ENCODE measurements around the gene ASIC2. TPM values are rescaled to one million over a fixed set of nuclear protein-coding genes. Genes with fewer than 3 reads are reported as not detected.
A peak's percentile ranks its signal among the peaks of the same experiment; 100 is the strongest.

Gene ASIC2
- total RNA-seq, 1 experiment from 2014 or later = 0.74 TPM

DNA sequence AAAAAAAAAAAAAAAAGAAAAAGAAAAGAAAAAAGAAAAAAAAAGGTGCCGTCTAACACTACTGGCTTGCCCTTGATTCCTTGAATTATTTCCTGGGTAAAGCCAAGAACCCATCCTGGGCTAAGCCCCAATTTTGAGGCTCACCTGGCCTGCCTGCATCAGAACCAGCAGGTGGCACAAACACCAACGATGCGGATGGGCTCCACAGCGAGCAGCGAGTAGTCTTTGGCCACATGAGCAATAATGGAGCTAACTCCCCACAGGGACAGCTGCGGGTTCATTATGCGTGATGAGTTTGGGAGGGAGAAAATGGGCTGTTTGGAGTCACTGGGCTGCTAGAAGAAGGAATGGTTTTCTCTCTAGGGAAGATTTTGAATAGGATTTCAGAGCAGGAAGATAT lies 91.1 kb downstream of the ASIC2 start:
- H3K9ac ChIP-seq (ENCODE audit: extremely low read depth, insufficient read length, low read length) = no peak overlapping the region
- no peak overlapping the region for H3K23ac ChIP-seq (ENCODE audit: insufficient read length, low read depth, low read length)
- no peaks in the 10 kb centered on the region for H3K4me1 ChIP-seq (ENCODE audit: insufficient read depth, low read length)
- H3K9me3 ChIP-seq (ENCODE audit: control insufficient read depth, low read depth, low read length) = no peaks in the 10 kb centered on the region
- no peak overlapping the region for H2BK12ac ChIP-seq (ENCODE audit: insufficient read length, low read depth, low read length)
- H3K4me2 ChIP-seq (ENCODE audit: insufficient read depth, insufficient read length, low read length) = no peak overlapping the region
- no peak overlapping the region for H2BK20ac ChIP-seq (ENCODE audit: low read depth, low read length, poor library complexity, severe bottlenecking)
- peaks cover 4% of the 10 kb centered on the region; the same call in 1 of the 2 replicates for H3K27me3 ChIP-seq (ENCODE audit: insufficient read depth, low read length)
- no peak overlapping the region for H3K14ac ChIP-seq (ENCODE audit: insufficient read depth, low read length)
- no peak overlapping the region for H2BK5ac ChIP-seq (ENCODE audit: insufficient read length, low read length)
- no peak overlapping the region for H2AK5ac ChIP-seq (ENCODE audit: insufficient read length, low read length)
- no peak overlapping the region for H2BK15ac ChIP-seq (ENCODE audit: low read depth, low read length)
- H3K79me1 ChIP-seq (ENCODE audit: insufficient read depth, low read depth, low read length, poor library complexity, severe bottlenecking) = no peaks in the 10 kb centered on the region
- H3K4ac ChIP-seq (ENCODE audit: low read depth, low read length) = no peak overlapping the region
- H2BK120ac ChIP-seq (ENCODE audit: low read depth, low read length, poor library complexity, severe bottlenecking) = no peak overlapping the region
- H3K27ac Mint-ChIP-seq = no peak overlapping the region
- H3K18ac ChIP-seq (ENCODE audit: insufficient read length, low read depth, low read length) = no peak overlapping the region
- H3K27me3 Mint-ChIP-seq (ENCODE audit: low read depth) = peaks cover 99% of the 10 kb centered on the region
- H4K5ac ChIP-seq (ENCODE audit: insufficient read length, low read depth, low read length) = no peak overlapping the region
- H3K23me2 ChIP-seq (ENCODE audit: insufficient read length, low read depth, low read length, poor library complexity, severe bottlenecking) = no peaks in the 10 kb centered on the region
- TF ChIP-seq, protein P1, sequence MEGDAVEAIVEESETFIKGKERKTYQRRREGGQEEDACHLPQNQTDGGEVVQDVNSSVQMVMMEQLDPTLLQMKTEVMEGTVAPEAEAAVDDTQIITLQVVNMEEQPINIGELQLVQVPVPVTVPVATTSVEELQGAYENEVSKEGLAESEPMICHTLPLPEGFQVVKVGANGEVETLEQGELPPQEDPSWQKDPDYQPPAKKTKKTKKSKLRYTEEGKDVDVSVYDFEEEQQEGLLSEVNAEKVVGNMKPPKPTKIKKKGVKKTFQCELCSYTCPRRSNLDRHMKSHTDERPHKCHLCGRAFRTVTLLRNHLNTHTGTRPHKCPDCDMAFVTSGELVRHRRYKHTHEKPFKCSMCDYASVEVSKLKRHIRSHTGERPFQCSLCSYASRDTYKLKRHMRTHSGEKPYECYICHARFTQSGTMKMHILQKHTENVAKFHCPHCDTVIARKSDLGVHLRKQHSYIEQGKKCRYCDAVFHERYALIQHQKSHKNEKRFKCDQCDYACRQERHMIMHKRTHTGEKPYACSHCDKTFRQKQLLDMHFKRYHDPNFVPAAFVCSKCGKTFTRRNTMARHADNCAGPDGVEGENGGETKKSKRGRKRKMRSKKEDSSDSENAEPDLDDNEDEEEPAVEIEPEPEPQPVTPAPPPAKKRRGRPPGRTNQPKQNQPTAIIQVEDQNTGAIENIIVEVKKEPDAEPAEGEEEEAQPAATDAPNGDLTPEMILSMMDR (conservative IDR thresholded peaks at IDR 0.05) = peak; percentile 24; the same call in 1 of the 3 replicates
- no peaks in the 10 kb centered on the region; a peak in 1 of 5 replicates for H3K9me3 Mint-ChIP-seq
- DNase-seq = peak; percentile 55
- no peak overlapping the region for H3K4me3 Mint-ChIP-seq
- H3K79me2 ChIP-seq (ENCODE audit: insufficient read depth, low read length) = no peaks in the 10 kb centered on the region
- H3K27ac ChIP-seq (ENCODE audit: insufficient read length, low read depth, low read length) = no peak overlapping the region
- H3K4me1 Mint-ChIP-seq = peaks cover 0 to 7% of the 10 kb centered on the region in 2 experiments; a peak in 2 of 4 replicates
- no peaks in the 10 kb centered on the region for H3K36me3 Mint-ChIP-seq (ENCODE audit: insufficient read depth in 1 of 3, low read depth in 3 of 3)
- H4K91ac ChIP-seq (ENCODE audit: insufficient read length, low read depth, low read length) = no peak overlapping the region
- H2AFZ ChIP-seq (ENCODE audit: low read length) = no peak overlapping the region
- no peak overlapping the region for H4K8ac ChIP-seq (replicated peaks; ENCODE audit: insufficient read length, low read depth, low read length)
- WGBS (ENCODE audit: extremely low coverage, insufficient read length, low lambda C conversion rate) = no CpG with 5 or more reads among the region's 7 CpGs
- no peaks in the 10 kb centered on the region for H4K20me1 ChIP-seq (ENCODE audit: control insufficient read depth, insufficient read depth, insufficient read length)
- H3T11ph ChIP-seq (ENCODE audit: low read length) = no peak overlapping the region
- H3K56ac ChIP-seq (ENCODE audit: insufficient read length, low read depth, low read length) = no peak overlapping the region

Data from H9 (cell line).